ENCODE measurements around the gene TAF11L11.
"Not testable (repeated sequence)": the region's sequence is repeated elsewhere in the genome, so short reads cannot be mapped to it uniquely, and the experiment has no call there.

Gene TAF11L11

DNA sequence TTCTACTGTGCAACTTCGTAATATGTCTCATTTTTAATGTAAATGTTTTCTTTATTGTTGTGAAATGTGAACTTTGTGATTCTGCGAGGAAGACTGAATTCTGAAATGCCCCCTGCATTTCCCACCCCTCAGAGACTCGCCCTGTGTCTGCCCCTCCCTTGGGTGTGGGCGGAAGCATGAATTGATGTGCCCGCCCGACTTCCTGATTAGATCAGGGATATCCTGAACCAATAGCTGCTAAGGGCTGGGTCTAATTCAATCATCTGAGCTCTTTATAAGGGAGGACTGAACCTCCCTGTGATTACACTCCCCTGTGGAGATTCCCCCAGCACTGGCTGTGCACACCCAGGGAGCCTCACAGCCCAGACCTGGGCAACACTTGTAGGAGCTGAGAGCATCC, at the start of gene TAF11L11:
Gene TAF11L11 (plus strand): TSS at position 304 of the 400 bp plus-strand sequence.
- not testable (repeated sequence) for H3K79me2 ChIP-seq (ENCODE audit: control insufficient read depth, insufficient read depth, low read length, unreplicated experiment); H2AFZ ChIP-seq (ENCODE audit: low read length, unreplicated experiment); H3K4me3 ChIP-seq (ENCODE audit: low read depth, low read length); H3K36me3 ChIP-seq (ENCODE audit: insufficient read depth, low read length); H3K27me3 ChIP-seq (ENCODE audit: insufficient read depth, low read length); H3K27ac ChIP-seq (ENCODE audit: low read depth, low read length); H3K4me1 ChIP-seq (ENCODE audit: control insufficient read depth, insufficient read depth, low read length, unreplicated experiment)

DNA sequence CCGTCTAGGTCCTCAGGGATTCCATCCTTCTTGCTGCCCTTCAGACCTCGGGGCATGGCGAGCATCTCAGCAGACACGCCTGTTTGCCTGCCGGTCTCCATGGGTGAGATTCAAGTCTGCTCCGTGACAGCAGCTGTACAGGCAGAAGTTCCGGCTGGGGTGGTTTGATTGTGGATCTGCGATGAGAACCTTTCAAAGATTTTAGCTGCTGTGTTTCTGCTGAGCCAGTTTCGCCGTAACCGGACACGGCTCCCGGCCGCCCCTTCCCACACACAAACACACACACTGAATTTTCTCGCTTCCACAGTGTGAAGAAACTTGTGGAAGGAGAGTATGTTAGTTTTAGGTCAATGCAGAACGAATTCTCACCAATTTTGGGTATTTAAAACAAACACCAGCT, 18.3 kb upstream of the TAF11L11 start, which contains the start of gene TAF11L7:
Gene TAF11L7 (minus strand): TSS at position 101 of the 400 bp plus-strand sequence.
- not testable (repeated sequence) for H3K36me3 ChIP-seq (ENCODE audit: insufficient read depth, low read length); H3K4me3 ChIP-seq (ENCODE audit: low read depth, low read length); H2AFZ ChIP-seq (ENCODE audit: low read length, unreplicated experiment); H3K27ac ChIP-seq (ENCODE audit: low read depth, low read length); H3K79me2 ChIP-seq (ENCODE audit: control insufficient read depth, insufficient read depth, low read length, unreplicated experiment); H3K27me3 ChIP-seq (ENCODE audit: insufficient read depth, low read length); H3K4me1 ChIP-seq (ENCODE audit: control insufficient read depth, insufficient read depth, low read length, unreplicated experiment)

DNA sequence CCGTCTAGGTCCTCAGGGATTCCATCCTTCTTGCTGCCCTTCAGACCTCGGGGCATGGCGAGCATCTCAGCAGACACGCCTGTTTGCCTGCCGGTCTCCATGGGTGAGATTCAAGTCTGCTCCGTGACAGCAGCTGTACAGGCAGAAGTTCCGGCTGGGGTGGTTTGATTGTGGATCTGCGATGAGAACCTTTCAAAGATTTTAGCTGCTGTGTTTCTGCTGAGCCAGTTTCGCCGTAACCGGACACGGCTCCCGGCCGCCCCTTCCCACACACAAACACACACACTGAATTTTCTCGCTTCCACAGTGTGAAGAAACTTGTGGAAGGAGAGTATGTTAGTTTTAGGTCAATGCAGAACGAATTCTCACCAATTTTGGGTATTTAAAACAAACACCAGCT, 13.1 kb upstream of the TAF11L11 start, which contains the start of gene TAF11L8:
Gene TAF11L8 (minus strand): TSS at position 101 of the 400 bp plus-strand sequence.
- not testable (repeated sequence) for H2AFZ ChIP-seq (ENCODE audit: low read length, unreplicated experiment); H3K79me2 ChIP-seq (ENCODE audit: control insufficient read depth, insufficient read depth, low read length, unreplicated experiment); H3K4me3 ChIP-seq (ENCODE audit: low read depth, low read length); H3K27ac ChIP-seq (ENCODE audit: low read depth, low read length); H3K4me1 ChIP-seq (ENCODE audit: control insufficient read depth, insufficient read depth, low read length, unreplicated experiment); H3K36me3 ChIP-seq (ENCODE audit: insufficient read depth, low read length); H3K27me3 ChIP-seq (ENCODE audit: insufficient read depth, low read length)

DNA sequence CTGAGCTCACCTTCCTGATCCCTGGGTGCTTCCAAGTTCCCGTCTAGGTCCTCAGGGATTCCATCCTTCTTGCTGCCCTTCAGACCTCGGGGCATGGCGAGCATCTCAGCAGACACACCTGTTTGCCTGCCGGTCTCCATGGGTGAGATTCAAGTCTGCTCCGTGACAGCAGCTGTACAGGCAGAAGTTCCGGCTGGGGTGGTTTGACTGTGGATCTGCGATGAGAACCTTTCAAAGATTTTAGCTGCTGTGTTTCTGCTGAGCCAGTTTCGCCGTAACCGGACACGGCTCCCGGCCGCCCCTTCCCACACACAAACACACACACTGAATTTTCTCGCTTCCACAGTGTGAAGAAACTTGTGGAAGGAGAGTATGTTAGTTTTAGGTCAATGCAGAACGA, 9.7 kb upstream of the TAF11L11 start, which contains the start of gene TAF11L9:
Gene TAF11L9 (minus strand): TSS at position 140 of the 400 bp plus-strand sequence.
- H3K36me3 ChIP-seq (ENCODE audit: insufficient read depth, low read length); H3K27me3 ChIP-seq (ENCODE audit: insufficient read depth, low read length); H3K4me1 ChIP-seq (ENCODE audit: control insufficient read depth, insufficient read depth, low read length, unreplicated experiment); H2AFZ ChIP-seq (ENCODE audit: low read length, unreplicated experiment); H3K4me3 ChIP-seq (ENCODE audit: low read depth, low read length); H3K27ac ChIP-seq (ENCODE audit: low read depth, low read length); H3K79me2 ChIP-seq (ENCODE audit: control insufficient read depth, insufficient read depth, low read length, unreplicated experiment): not testable (repeated sequence)

DNA sequence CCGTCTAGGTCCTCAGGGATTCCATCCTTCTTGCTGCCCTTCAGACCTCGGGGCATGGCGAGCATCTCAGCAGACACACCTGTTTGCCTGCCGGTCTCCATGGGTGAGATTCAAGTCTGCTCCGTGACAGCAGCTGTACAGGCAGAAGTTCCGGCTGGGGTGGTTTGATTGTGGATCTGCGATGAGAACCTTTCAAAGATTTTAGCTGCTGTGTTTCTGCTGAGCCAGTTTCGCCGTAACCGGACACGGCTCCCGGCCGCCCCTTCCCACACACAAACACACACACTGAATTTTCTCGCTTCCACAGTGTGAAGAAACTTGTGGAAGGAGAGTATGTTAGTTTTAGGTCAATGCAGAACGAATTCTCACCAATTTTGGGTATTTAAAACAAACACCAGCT, 6.3 kb upstream of the TAF11L11 start, which contains the start of gene TAF11L10:
Gene TAF11L10 (minus strand): TSS at position 101 of the 400 bp plus-strand sequence.
- H3K4me3 ChIP-seq (ENCODE audit: low read depth, low read length); H3K36me3 ChIP-seq (ENCODE audit: insufficient read depth, low read length); H3K27me3 ChIP-seq (ENCODE audit: insufficient read depth, low read length); H2AFZ ChIP-seq (ENCODE audit: low read length, unreplicated experiment); H3K27ac ChIP-seq (ENCODE audit: low read depth, low read length); H3K79me2 ChIP-seq (ENCODE audit: control insufficient read depth, insufficient read depth, low read length, unreplicated experiment); H3K4me1 ChIP-seq (ENCODE audit: control insufficient read depth, insufficient read depth, low read length, unreplicated experiment): not testable (repeated sequence)

DNA sequence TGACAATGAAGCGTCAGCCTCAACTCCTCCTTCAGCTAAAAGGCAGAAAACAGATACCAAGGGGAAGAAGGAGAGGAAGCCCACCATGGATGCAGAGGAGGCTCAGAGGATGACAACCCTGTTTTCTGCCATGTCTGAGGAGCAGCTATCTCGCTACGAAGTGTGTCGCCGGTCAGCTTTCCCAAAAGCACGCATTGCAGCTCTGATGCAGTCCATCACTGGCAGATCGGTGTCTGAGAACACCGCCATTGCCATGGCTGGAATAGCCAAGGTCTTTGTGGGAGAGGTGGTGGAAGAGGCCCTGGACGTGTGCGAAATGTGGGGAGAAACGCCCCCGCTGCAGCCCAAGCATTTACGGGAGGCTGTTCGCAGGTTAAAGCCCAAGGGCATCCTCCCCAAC, 968 bp downstream of the TAF11L11 start:
- H3K27me3 ChIP-seq (ENCODE audit: insufficient read depth, low read length): no peaks in the 10 kb centered on the region
- no peak overlapping the region for H2AFZ ChIP-seq (ENCODE audit: low read length, unreplicated experiment)
- no peak overlapping the region for H3K4me3 ChIP-seq (ENCODE audit: low read depth, low read length)
- no peaks in the 10 kb centered on the region for H3K36me3 ChIP-seq (ENCODE audit: insufficient read depth, low read length)
- no peaks in the 10 kb centered on the region for H3K79me2 ChIP-seq (ENCODE audit: control insufficient read depth, insufficient read depth, low read length, unreplicated experiment)
- H3K4me1 ChIP-seq (ENCODE audit: control insufficient read depth, insufficient read depth, low read length, unreplicated experiment): no peaks in the 10 kb centered on the region
- H3K27ac ChIP-seq (ENCODE audit: low read depth, low read length): no peak overlapping the region

DNA sequence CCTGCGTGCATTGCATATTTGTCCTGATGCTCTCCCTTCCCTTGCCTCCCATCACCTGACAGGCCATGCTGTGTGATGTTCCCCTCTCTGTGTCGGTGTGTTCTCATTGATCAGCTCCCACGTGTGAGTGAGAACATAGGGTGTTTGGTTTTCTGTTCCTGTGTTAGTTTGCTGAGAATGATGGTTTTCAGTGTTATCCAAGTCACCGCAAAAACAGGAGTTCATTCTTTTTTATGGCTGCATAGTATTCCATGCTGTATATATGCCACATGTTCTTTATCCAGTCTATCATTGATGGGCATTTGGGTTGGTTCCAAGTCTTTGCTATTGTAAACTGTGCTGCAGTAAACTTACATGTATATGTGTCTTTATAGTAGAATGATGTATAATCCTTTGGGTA, 3.5 kb downstream of the TAF11L11 start:
- H2AFZ ChIP-seq (ENCODE audit: low read length, unreplicated experiment); H3K4me1 ChIP-seq (ENCODE audit: control insufficient read depth, insufficient read depth, low read length, unreplicated experiment); H3K27ac ChIP-seq (ENCODE audit: low read depth, low read length); H3K36me3 ChIP-seq (ENCODE audit: insufficient read depth, low read length); H3K27me3 ChIP-seq (ENCODE audit: insufficient read depth, low read length); H3K79me2 ChIP-seq (ENCODE audit: control insufficient read depth, insufficient read depth, low read length, unreplicated experiment); H3K4me3 ChIP-seq (ENCODE audit: low read depth, low read length): not testable (repeated sequence)

DNA sequence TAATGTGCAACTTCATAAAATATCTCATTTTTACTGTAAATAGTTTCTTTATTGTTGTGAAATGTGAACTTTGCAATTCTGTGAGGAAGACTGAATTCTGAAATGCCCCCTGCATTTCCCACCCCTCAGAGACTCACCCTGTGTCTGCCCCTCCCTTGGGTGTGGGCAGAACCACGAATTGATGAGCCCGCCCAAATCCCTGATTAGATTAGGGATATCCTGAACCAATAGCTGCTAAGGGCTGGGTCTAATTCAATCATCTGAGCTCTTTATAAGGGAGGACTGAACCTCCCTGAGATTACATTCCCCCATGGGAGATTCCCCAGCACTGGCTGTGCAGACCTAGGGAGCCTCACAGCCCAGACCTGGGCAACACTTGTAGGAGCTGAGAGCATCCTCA, 6.1 kb downstream of the TAF11L11 start, which contains the start of gene TAF11L12:
Gene TAF11L12 (plus strand): TSS at position 301 of the 400 bp plus-strand sequence.
- H3K27ac ChIP-seq (ENCODE audit: low read depth, low read length); H3K4me3 ChIP-seq (ENCODE audit: low read depth, low read length); H3K79me2 ChIP-seq (ENCODE audit: control insufficient read depth, insufficient read depth, low read length, unreplicated experiment); H2AFZ ChIP-seq (ENCODE audit: low read length, unreplicated experiment); H3K4me1 ChIP-seq (ENCODE audit: control insufficient read depth, insufficient read depth, low read length, unreplicated experiment); H3K36me3 ChIP-seq (ENCODE audit: insufficient read depth, low read length); H3K27me3 ChIP-seq (ENCODE audit: insufficient read depth, low read length): not testable (repeated sequence)

DNA sequence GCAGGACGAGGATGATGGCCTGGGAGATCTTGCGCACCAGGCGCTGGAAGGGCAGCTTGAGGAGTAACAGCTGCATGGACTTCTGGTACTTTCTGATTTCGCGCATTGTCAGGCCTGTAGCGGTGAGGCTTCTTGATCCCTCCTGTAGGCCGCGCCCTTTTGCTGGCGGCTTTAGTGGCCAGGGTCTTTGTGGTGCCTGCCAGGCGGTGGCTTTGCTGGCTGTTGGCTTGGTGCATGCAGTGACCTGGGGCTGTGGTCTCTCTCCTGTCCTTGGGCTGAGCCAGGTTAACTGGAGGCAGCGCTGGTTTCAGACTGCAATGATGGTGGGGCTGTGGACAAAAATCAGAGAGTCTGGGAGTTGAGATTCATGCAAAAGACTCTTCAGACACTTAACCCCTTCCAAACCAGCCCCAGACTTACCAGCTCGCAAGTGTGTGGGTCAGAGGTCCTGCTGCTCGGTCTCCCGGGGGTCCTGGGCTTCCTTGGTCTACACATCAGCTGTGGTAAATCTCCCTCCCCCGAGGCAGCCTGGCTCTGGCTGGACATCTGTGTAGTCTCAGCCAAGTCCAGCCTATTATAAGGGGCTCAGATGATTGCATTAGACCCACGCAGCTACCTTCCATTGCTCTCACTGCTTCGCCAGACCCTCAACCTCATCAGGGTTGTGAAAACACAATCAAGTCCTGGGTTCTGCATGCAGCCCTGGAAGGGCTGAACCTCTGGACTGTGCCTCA, 11.1 kb downstream of the TAF11L11 start:
- no peaks in the 10 kb centered on the region for H3K27me3 ChIP-seq (ENCODE audit: insufficient read depth, low read length)
- no peak overlapping the region for H3K4me3 ChIP-seq (ENCODE audit: low read depth, low read length)
- no peaks in the 10 kb centered on the region for H3K36me3 ChIP-seq (ENCODE audit: insufficient read depth, low read length)
- H3K27ac ChIP-seq (ENCODE audit: low read depth, low read length): no peak overlapping the region
- H3K79me2 ChIP-seq (ENCODE audit: control insufficient read depth, insufficient read depth, low read length, unreplicated experiment): no peaks in the 10 kb centered on the region
- H2AFZ ChIP-seq (ENCODE audit: low read length, unreplicated experiment): no peak overlapping the region
- H3K4me1 ChIP-seq (ENCODE audit: control insufficient read depth, insufficient read depth, low read length, unreplicated experiment): no peaks in the 10 kb centered on the region

DNA sequence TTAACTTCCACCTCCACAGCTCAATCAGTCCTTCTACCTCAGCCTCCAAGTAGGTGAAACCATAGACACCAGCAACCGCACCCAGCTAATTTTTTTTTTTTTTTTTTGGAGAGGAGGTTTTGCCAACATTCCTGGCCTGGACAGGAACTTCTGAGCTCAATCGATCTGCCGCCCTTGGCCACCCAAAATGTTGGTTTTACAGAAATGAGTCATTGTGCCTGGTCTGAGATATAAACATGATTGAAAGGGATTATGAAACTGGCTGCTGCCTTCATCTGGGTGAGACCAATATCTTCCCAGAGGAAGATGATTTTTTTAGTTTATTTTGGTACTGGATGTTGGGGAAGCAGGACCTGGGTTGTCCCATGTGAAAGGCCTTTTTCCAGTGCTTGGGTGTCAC, 15.4 kb downstream of the TAF11L11 start:
- H3K27ac ChIP-seq (ENCODE audit: low read depth, low read length): no peak overlapping the region
- H3K4me1 ChIP-seq (ENCODE audit: control insufficient read depth, insufficient read depth, low read length, unreplicated experiment): no peaks in the 10 kb centered on the region
- H3K27me3 ChIP-seq (ENCODE audit: insufficient read depth, low read length): no peaks in the 10 kb centered on the region
- no peaks in the 10 kb centered on the region for H3K79me2 ChIP-seq (ENCODE audit: control insufficient read depth, insufficient read depth, low read length, unreplicated experiment)
- H3K4me3 ChIP-seq (ENCODE audit: low read depth, low read length): no peak overlapping the region
- no peak overlapping the region for H2AFZ ChIP-seq (ENCODE audit: low read length, unreplicated experiment)
- H3K36me3 ChIP-seq (ENCODE audit: insufficient read depth, low read length): no peaks in the 10 kb centered on the region

DNA sequence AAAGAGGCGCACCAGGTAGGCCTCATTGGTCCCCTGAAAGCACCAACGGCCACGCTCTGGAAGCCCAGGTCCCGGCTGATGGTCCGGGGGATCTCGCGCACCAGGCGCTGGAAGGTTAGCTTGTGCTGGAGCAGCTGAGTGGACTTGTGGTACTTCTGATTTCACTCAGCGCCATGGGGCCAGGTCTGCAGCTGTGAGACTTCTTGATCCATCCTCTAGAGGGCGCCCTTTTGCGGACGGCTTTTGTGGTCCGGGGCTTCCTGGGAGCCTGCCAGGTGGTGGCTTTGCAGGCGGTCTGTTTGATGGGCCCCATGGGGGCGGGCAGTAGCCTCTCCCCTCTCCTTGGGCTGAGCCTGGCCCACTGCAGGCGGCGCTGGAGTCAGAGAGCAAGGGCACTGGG, 16.6 kb downstream of the TAF11L11 start:
- H3K36me3 ChIP-seq (ENCODE audit: insufficient read depth, low read length): no peaks in the 10 kb centered on the region
- no peaks in the 10 kb centered on the region for H3K79me2 ChIP-seq (ENCODE audit: control insufficient read depth, insufficient read depth, low read length, unreplicated experiment)

More for the DNA sequence above, 16.6 kb downstream of the TAF11L11 start:
- Histone ChIP-seq H3K4me1 (ENCODE audit: control insufficient read depth, insufficient read depth, low read length, unreplicated experiment) (no peaks in the 10 kb centered on the region), H2AFZ (ENCODE audit: low read length, unreplicated experiment) (no peak overlapping the region), H3K27me3 (ENCODE audit: insufficient read depth, low read length) (no peaks in the 10 kb centered on the region), H3K27ac (ENCODE audit: low read depth, low read length) (no peak overlapping the region), H3K4me3 (ENCODE audit: low read depth, low read length) (no peak overlapping the region)
